ENCODE measurements around the gene IP6K3.
A peak's percentile ranks its signal among the peaks of the same experiment; 100 is the strongest.

The IP6K3 gene

GRCh38 chr6:33758815-33759216 is 12.1 kb upstream of the IP6K3 start:
- DNase-seq: no peak

- DNase-seq: no peak
Observed at GRCh38 chr6:33757906-33758305, 11.2 kb upstream of the IP6K3 start.

GRCh38 chr6:33757113-33757512 is 10.4 kb upstream of the IP6K3 start:
- DNase-seq: no peak

GRCh38 chr6:33756211-33756954 is 9.7 kb upstream of the IP6K3 start:
- no peak for DNase-seq

GRCh38 chr6:33755070-33755869 is 8.6 kb upstream of the IP6K3 start:
- no peak for DNase-seq

- no peak for DNase-seq
Observed at GRCh38 chr6:33754222-33754621, 7.5 kb upstream of the IP6K3 start.

- no peak for DNase-seq
Observed at GRCh38 chr6:33752646-33753015, 5.9 kb upstream of the IP6K3 start.

GRCh38 chr6:33751771-33752645 is 5.3 kb upstream of the IP6K3 start:
- no peak for DNase-seq

- no peak for DNase-seq
Observed at GRCh38 chr6:33750244-33750991, 3.7 kb upstream of the IP6K3 start.

- no peak for DNase-seq
Observed at GRCh38 chr6:33749401-33749800, 2.7 kb upstream of the IP6K3 start.

GRCh38 chr6:33748841-33749240 is 2.1 kb upstream of the IP6K3 start:
- DNase-seq: no peak

GRCh38 chr6:33747823-33748222 is 1.1 kb upstream of the IP6K3 start:
- no peak for DNase-seq

GRCh38 chr6:33746036-33746600 is 587 bp downstream of the IP6K3 start:
- DNase-seq: no peak

GRCh38 chr6:33745548-33745947 is 1.2 kb downstream of the IP6K3 start:
- DNase-seq: no peak

GRCh38 chr6:33744895-33745546 is 1.7 kb downstream of the IP6K3 start:
- DNase-seq: no peak

- DNase-seq: peak; percentile 74
Observed at GRCh38 chr6:33744001-33744848, 2.5 kb downstream of the IP6K3 start.

- no peak for DNase-seq
Observed at GRCh38 chr6:33742837-33743236, 3.9 kb downstream of the IP6K3 start.

- no peak for DNase-seq
Observed at GRCh38 chr6:33742092-33742491, 4.6 kb downstream of the IP6K3 start.

- DNase-seq: no peak
Observed at GRCh38 chr6:33740794-33741193, 5.9 kb downstream of the IP6K3 start.

GRCh38 chr6:33740204-33740608 is 6.5 kb downstream of the IP6K3 start:
- no peak for DNase-seq

GRCh38 chr6:33739571-33739970 is 7.1 kb downstream of the IP6K3 start:
- no peak for DNase-seq

All from activated T-cell treated with anti-CD3 and anti-CD28 coated beads, Interleukin-2, amount 50 U/mL, for 1 hour (primary cell).